CD4-positive, alpha-beta T cell (primary cell): ENCODE results near the gene MRPL38. TPM values are rescaled to one million over a fixed set of nuclear protein-coding genes. Genes with fewer than 3 reads are reported as not detected.

ENCODE experiments used
- ATAC-seq: fragments of 200-7000 bp; cut with Tn5 transposase; one replicate; pipeline ENCODE4 v1.10.0; 2022; ENCODE audit warnings: mild to moderate bottlenecking; ENCODE audit not compliant: poor library complexity
- CTCF ChIA-PET: fragments of 350-600 bp; sonication (Branson Sonifier 250); formaldehyde crosslinking; loops from one replicate; lab custom pipeline; 2021; ENCODE audit warnings: antibody characterized with exemption, inconsistent platforms; lab: Charles Lee
- POLR2A ChIA-PET: fragments of 350-600 bp; sonication (Branson Sonifier 250); formaldehyde crosslinking; loops from one replicate; lab custom pipeline; 2021; ENCODE audit warnings: antibody characterized with exemption, inconsistent platforms; lab: Charles Lee
- DNase-seq, 14 experiments: peaks; one replicate each; pipeline ENCODE4 v3.0.0-alpha.2; 2013 to 2020; ENCODE audit warnings: mixed read lengths in 2 of 14
- H3K27ac ChIP-seq, 2 donors: one replicate each; pipeline versions ENCODE4 v1.5.1 to v1.7.0; 2013; ENCODE audit warnings: low read length in 2 of 2, low read depth in 1 of 2, mild to moderate bottlenecking in 1 of 2
- H3K27me3 ChIP-seq, 2 experiments: 1 replicate in 1 of 2; 2 replicates in 1 of 2; pipeline versions ENCODE4 v1.6.1 to v1.7.0; 2013; ENCODE audit warnings: low read length in 2 of 2, control low read depth in 1 of 2, mild to moderate bottlenecking in 1 of 2, moderate library complexity in 1 of 2; ENCODE audit not compliant: insufficient read depth in 2 of 2, control insufficient read depth in 1 of 2
- H3K36me3 ChIP-seq: one replicate; pipeline ENCODE4 v1.6.1; 2013; ENCODE audit warnings: low read length, control low read depth; ENCODE audit not compliant: insufficient read depth
- H3K4me1 ChIP-seq: one replicate; pipeline ENCODE4 v1.6.1; 2013; ENCODE audit warnings: low read length, control low read depth; ENCODE audit not compliant: insufficient read depth
- H3K4me3 ChIP-seq: one replicate; pipeline ENCODE4 v1.5.1; 2013; ENCODE audit warnings: mild to moderate bottlenecking, low read length, moderate library complexity
- H3K9me3 ChIP-seq, 2 experiments: 1 replicate in 1 of 2; 2 replicates in 1 of 2; pipeline versions ENCODE4 v1.6.1 to v1.7.0; 2013; ENCODE audit warnings: low read length in 2 of 2, mild to moderate bottlenecking in 2 of 2, control low read depth in 1 of 2, moderate library complexity in 1 of 2; ENCODE audit not compliant: control insufficient read depth in 1 of 2, insufficient read depth in 1 of 2
- H3K27ac Mint-ChIP-seq: one replicate; pipeline ENCODE4 v1.8.0; 2020; ENCODE audit warnings: mixed read lengths
- H3K27me3 Mint-ChIP-seq: one replicate; pipeline ENCODE4 v1.8.0; 2021; ENCODE audit warnings: mixed read lengths
- H3K36me3 Mint-ChIP-seq: one replicate; pipeline ENCODE4 v1.8.0; 2021; ENCODE audit warnings: low read depth, mixed read lengths
- H3K4me1 Mint-ChIP-seq: one replicate; pipeline ENCODE4 v1.8.0; 2021; ENCODE audit warnings: low read depth, mixed read lengths
- H3K4me3 Mint-ChIP-seq: one replicate; pipeline ENCODE4 v1.8.0; 2020; ENCODE audit warnings: mild to moderate bottlenecking, mixed read lengths
- H3K9me3 Mint-ChIP-seq: one replicate; pipeline ENCODE4 v1.8.0; 2020; ENCODE audit warnings: mixed read lengths
- intact Hi-C, 2 experiments: fragments of 100-400 bp; cut with DNase I in 1 of 2; cut with micrococcal nuclease in 1 of 2; formaldehyde crosslinking; loops; one replicate each; pipeline versions ENCODE4 v1.15.1 to v1.9.0; 2023 to 2025; cut with DNase I, micrococcal nuclease
- total RNA-seq, 174 experiments: library from RNA in 2 of 174; stranded (reverse) in 2 of 174; gene quantifications; one replicate each; pipeline ENCODE4 v1.2.3 and lab custom pipeline; 2021 to 2026
- TF ChIP-seq, protein P1 (sequence below): fragments of 200-600 bp; IDR thresholded peaks from one replicate; pipeline ENCODE4 v1.8.0; 2022; ENCODE audit warnings: antibody characterized with exemption, mild to moderate bottlenecking

Gene MRPL38
- total RNA-seq, 2 experiments from 2014 or later, result 146 to 147 TPM

- Mint-ChIP-seq H3K27me3 (no peaks in the 10 kb centered on the region), H3K4me3 (peak overlapping the region; percentile 92), H3K4me1 (peaks cover 18% of the 10 kb centered on the region), H3K9me3 (no peaks in the 10 kb centered on the region), H3K27ac (no peak overlapping the region), H3K36me3 (peaks cover 7% of the 10 kb centered on the region)
- intact Hi-C loops, result loop anchor here in 1 of 2 experiments (1.0 kb wide), 1 partner anchor 38 kb away; the partner anchor contains the start of genes ACOX1 and TEN1
- H3K27ac ChIP-seq, result no peak overlapping the region
- no peak for ATAC-seq
- H3K4me3 ChIP-seq, result peak overlapping the region; percentile 84
- H3K4me1 ChIP-seq, result peaks cover 15% of the 10 kb centered on the region
- ChIA-PET CTCF (interaction anchor here (0.8 to 1.6 kb wide), 2 partner anchors 39 to 86 kb away, joined by 3 read pairs; partner anchors contain the start of gene WBP2), POLR2A (interaction anchor here (0.6 to 1.4 kb wide), 9 partner anchors 32 to 163 kb away, joined by 3 to 7 read pairs (median 4); partner anchors contain the start of genes ACOX1, MRPL38, TEN1 and WBP2)
- no peaks in the 10 kb centered on the region for H3K9me3 ChIP-seq
- H3K27me3 ChIP-seq, result no peaks in the 10 kb centered on the region
- TF ChIP-seq, protein P1, sequence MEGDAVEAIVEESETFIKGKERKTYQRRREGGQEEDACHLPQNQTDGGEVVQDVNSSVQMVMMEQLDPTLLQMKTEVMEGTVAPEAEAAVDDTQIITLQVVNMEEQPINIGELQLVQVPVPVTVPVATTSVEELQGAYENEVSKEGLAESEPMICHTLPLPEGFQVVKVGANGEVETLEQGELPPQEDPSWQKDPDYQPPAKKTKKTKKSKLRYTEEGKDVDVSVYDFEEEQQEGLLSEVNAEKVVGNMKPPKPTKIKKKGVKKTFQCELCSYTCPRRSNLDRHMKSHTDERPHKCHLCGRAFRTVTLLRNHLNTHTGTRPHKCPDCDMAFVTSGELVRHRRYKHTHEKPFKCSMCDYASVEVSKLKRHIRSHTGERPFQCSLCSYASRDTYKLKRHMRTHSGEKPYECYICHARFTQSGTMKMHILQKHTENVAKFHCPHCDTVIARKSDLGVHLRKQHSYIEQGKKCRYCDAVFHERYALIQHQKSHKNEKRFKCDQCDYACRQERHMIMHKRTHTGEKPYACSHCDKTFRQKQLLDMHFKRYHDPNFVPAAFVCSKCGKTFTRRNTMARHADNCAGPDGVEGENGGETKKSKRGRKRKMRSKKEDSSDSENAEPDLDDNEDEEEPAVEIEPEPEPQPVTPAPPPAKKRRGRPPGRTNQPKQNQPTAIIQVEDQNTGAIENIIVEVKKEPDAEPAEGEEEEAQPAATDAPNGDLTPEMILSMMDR, result no peak
- DNase-seq, result no peak
- H3K36me3 ChIP-seq, result peaks cover 8% of the 10 kb centered on the region
These were observed 36.7 kb upstream of the MRPL38 start for GRCh38 chr17:75941442-75941819.

- H3K9me3 ChIP-seq, result no peaks in the 10 kb centered on the region
- Mint-ChIP-seq H3K9me3 (no peaks in the 10 kb centered on the region), H3K27ac (peak within 1 kb of the TSS; percentile 81), H3K4me1 (peaks cover 18% of the 10 kb centered on the region), H3K4me3 (peak within 1 kb of the TSS; percentile 92), H3K27me3 (no peaks in the 10 kb centered on the region), H3K36me3 (peaks cover 2% of the 10 kb centered on the region)
- H3K36me3 ChIP-seq, result peaks cover 3% of the 10 kb centered on the region
- DNase-seq (peak; percentile 73 to 92 (median 84)), ATAC-seq (peak; percentile 100)
- H3K27me3 ChIP-seq, result no peaks in the 10 kb centered on the region
- H3K4me3 ChIP-seq, result peak within 1 kb of the TSS; percentile 84
- TF ChIP-seq, protein P1, result no peak
- peaks cover 15% of the 10 kb centered on the region for H3K4me1 ChIP-seq
- ChIA-PET CTCF (interaction anchor here (0.8 to 1.6 kb wide), 2 partner anchors 39 to 85 kb away, joined by 3 read pairs; partner anchors contain the start of gene WBP2), POLR2A (interaction anchor here (0.6 to 1.4 kb wide), 9 partner anchors 32 to 163 kb away, joined by 3 to 7 read pairs (median 4); partner anchors contain the start of genes ACOX1, MRPL38, TEN1 and WBP2)
- intact Hi-C loops, result loop anchor here in 1 of 2 experiments (1.0 kb wide), 1 partner anchor 38 kb away; the partner anchor contains the start of genes ACOX1 and TEN1
- H3K27ac ChIP-seq, result peak within 1 kb of the TSS in 1 of 2 donors; percentile 82
These were observed 36.2 kb upstream of the MRPL38 start, which contains the start of gene FBF1 for GRCh38 chr17:75940727-75941441. TSS of gene FBF1 (minus strand) at chr17:75941042. CDS start at chr17:75938149, 2,893 bp downstream.

GRCh38 chr17:75937652-75938051, 33.0 kb upstream of the MRPL38 start:
- DNase-seq (no peak), ATAC-seq (no peak)
- no peaks in the 10 kb centered on the region for H3K36me3 ChIP-seq
- CTCF ChIA-PET, result no interaction called here
- no peaks in the 10 kb centered on the region for H3K9me3 ChIP-seq
- H3K4me1 ChIP-seq, result peaks cover 15% of the 10 kb centered on the region
- H3K4me1 Mint-ChIP-seq, result peaks cover 18% of the 10 kb centered on the region
- no peak overlapping the region for H3K4me3 ChIP-seq
- intact Hi-C loops, result no loop called here
- H3K4me3 Mint-ChIP-seq, result peak overlapping the region; percentile 20
- no peak overlapping the region for H3K27ac ChIP-seq
- no peaks in the 10 kb centered on the region for H3K27me3 ChIP-seq
- no peak overlapping the region for H3K27ac Mint-ChIP-seq
- POLR2A ChIA-PET, result no interaction called here
- no peaks in the 10 kb centered on the region for H3K9me3 Mint-ChIP-seq
- no peaks in the 10 kb centered on the region for H3K27me3 Mint-ChIP-seq
- TF ChIP-seq, protein P1, result no peak
- H3K36me3 Mint-ChIP-seq, result no peaks in the 10 kb centered on the region
